ENCODE measurements around the gene APOC1.

DNA sequence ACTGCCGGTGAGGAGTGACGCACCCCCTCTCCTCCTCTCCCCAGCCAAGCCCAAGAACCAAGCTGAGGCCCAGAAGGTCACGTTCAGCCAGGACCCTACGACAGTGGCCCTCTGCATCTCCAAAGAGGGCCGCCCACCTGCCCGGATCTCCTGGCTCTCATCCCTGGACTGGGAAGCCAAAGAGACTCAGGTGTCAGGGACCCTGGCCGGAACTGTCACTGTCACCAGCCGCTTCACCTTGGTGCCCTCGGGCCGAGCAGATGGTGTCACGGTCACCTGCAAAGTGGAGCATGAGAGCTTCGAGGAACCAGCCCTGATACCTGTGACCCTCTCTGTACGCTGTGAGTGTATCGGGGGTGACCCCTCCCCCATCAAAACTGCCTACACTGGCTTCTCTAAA is 42.6 kb upstream of the APOC1 start:
- TF ChIP-seq, protein P1, sequence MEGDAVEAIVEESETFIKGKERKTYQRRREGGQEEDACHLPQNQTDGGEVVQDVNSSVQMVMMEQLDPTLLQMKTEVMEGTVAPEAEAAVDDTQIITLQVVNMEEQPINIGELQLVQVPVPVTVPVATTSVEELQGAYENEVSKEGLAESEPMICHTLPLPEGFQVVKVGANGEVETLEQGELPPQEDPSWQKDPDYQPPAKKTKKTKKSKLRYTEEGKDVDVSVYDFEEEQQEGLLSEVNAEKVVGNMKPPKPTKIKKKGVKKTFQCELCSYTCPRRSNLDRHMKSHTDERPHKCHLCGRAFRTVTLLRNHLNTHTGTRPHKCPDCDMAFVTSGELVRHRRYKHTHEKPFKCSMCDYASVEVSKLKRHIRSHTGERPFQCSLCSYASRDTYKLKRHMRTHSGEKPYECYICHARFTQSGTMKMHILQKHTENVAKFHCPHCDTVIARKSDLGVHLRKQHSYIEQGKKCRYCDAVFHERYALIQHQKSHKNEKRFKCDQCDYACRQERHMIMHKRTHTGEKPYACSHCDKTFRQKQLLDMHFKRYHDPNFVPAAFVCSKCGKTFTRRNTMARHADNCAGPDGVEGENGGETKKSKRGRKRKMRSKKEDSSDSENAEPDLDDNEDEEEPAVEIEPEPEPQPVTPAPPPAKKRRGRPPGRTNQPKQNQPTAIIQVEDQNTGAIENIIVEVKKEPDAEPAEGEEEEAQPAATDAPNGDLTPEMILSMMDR (conservative IDR thresholded peaks at IDR 0.05 in 1 of 2, IDR thresholded peaks at IDR 0.05 in 1 of 2; ENCODE audit: low read depth in 1 of 2, low read length in 2 of 2), result no peak
- no peak for TF ChIP-seq EZH2 (IDR thresholded peaks at IDR 0.05; ENCODE audit: low read length, missing control alignments)
